WTC11 (cell line): ENCODE results near the gene EHD4.

Experiments
- CBFB ChIP-seq: sonication (generic); formaldehyde crosslinking; IDR thresholded peaks from 2 replicates; pipeline ENCODE4 v1.8.1; 2022; ENCODE audit warnings: mild to moderate bottlenecking, low read depth, missing genetic modification reagents
- SMAD3 ChIP-seq: sonication (generic); formaldehyde crosslinking; IDR thresholded peaks from 2 replicates; pipeline ENCODE4 v1.8.0; 2022; ENCODE audit warnings: missing genetic modification reagents, mild to moderate bottlenecking, borderline replicate concordance
- STAT6 ChIP-seq: sonication (generic); formaldehyde crosslinking; conservative IDR thresholded peaks from 2 replicates; pipeline ENCODE4 v1.8.1; 2023; ENCODE audit warnings: mild to moderate bottlenecking, low read depth, missing genetic modification reagents, moderate library complexity
- ZBTB43 ChIP-seq: sonication (generic); formaldehyde crosslinking; IDR thresholded peaks from 2 replicates; pipeline ENCODE4 v1.8.1; 2023; ENCODE audit warnings: mild to moderate bottlenecking, missing genetic modification reagents
- ZMAT4 ChIP-seq: fragments of 250-450 bp; sonication (Bioruptor Pico); IDR thresholded peaks from 2 replicates; pipeline ENCODE4 v1.9.0; 2021; ENCODE audit warnings: mild to moderate bottlenecking
- ZNF416 ChIP-seq: fragments of 250-450 bp; sonication (Bioruptor Pico); IDR thresholded peaks from 2 replicates; pipeline ENCODE4 v1.9.0; 2021; ENCODE audit warnings: mild to moderate bottlenecking, inconsistent platforms
- TF ChIP-seq, protein P1 (sequence below): fragments of 200-600 bp; IDR thresholded peaks from 2 replicates; pipeline ENCODE4 v1.8.0; 2022; ENCODE audit warnings: antibody characterized with exemption

GRCh38 chr15:41990243-41990605 is 17.9 kb upstream of the EHD4 start:
- TF ChIP-seq ZMAT4 (CRISPR knock-in tag): no peak
- TF ChIP-seq, protein P1, sequence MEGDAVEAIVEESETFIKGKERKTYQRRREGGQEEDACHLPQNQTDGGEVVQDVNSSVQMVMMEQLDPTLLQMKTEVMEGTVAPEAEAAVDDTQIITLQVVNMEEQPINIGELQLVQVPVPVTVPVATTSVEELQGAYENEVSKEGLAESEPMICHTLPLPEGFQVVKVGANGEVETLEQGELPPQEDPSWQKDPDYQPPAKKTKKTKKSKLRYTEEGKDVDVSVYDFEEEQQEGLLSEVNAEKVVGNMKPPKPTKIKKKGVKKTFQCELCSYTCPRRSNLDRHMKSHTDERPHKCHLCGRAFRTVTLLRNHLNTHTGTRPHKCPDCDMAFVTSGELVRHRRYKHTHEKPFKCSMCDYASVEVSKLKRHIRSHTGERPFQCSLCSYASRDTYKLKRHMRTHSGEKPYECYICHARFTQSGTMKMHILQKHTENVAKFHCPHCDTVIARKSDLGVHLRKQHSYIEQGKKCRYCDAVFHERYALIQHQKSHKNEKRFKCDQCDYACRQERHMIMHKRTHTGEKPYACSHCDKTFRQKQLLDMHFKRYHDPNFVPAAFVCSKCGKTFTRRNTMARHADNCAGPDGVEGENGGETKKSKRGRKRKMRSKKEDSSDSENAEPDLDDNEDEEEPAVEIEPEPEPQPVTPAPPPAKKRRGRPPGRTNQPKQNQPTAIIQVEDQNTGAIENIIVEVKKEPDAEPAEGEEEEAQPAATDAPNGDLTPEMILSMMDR: no peak
- TF ChIP-seq ZNF416 (CRISPR knock-in tag): no peak
- no peak for TF ChIP-seq SMAD3
- TF ChIP-seq STAT6 (CRISPR knock-in tag): no peak
- no peak for TF ChIP-seq CBFB (CRISPR knock-in tag)
- TF ChIP-seq ZBTB43 (CRISPR knock-in tag): no peak
